Mucosa of stomach (tissue), 1 donor: Measurements from ENCODE around the gene ADCYAP1R1.

ENCODE experiments used
- H3K27me3 ChIP-seq: one replicate; pipeline ENCODE4 v1.7.0; 2013; ENCODE audit warnings: mild to moderate bottlenecking, low read length; ENCODE audit not compliant: control insufficient read depth, insufficient read depth
- H3K36me3 ChIP-seq: one replicate; pipeline ENCODE4 v1.7.0; 2013; ENCODE audit warnings: low read length; ENCODE audit not compliant: control insufficient read depth, insufficient read depth
- H3K4me1 ChIP-seq: one replicate; pipeline ENCODE4 v1.7.0; 2013; ENCODE audit warnings: mild to moderate bottlenecking, low read length; ENCODE audit not compliant: control insufficient read depth, insufficient read depth
- H3K4me3 ChIP-seq: one replicate; pipeline ENCODE4 v1.7.0; 2013; ENCODE audit warnings: low read length
- H3K9ac ChIP-seq: one replicate; pipeline ENCODE4 v1.7.0; 2013; ENCODE audit warnings: mild to moderate bottlenecking, low read length, moderate library complexity
- H3K9me3 ChIP-seq: one replicate; pipeline ENCODE4 v1.7.0; 2013; ENCODE audit warnings: mild to moderate bottlenecking, low read length, moderate library complexity; ENCODE audit not compliant: control insufficient read depth
- donor health status: Pancreatic carcinoma.

The ADCYAP1R1 gene

GRCh38 chr7:31061185-31061584, 9.1 kb downstream of the ADCYAP1R1 start:
- no peaks in the 10 kb centered on the region for H3K36me3 ChIP-seq
- H3K4me3 ChIP-seq = no peak overlapping the region
- no peaks in the 10 kb centered on the region for H3K4me1 ChIP-seq
- H3K27me3 ChIP-seq = peaks cover 6% of the 10 kb centered on the region
- no peak overlapping the region for H3K9ac ChIP-seq
- no peaks in the 10 kb centered on the region for H3K9me3 ChIP-seq

- Histone ChIP-seq H3K9me3 (no peaks in the 10 kb centered on the region), H3K4me3 (no peak overlapping the region), H3K9ac (no peak overlapping the region), H3K36me3 (no peaks in the 10 kb centered on the region), H3K27me3 (peaks cover 3% of the 10 kb centered on the region), H3K4me1 (no peaks in the 10 kb centered on the region)
Observed at GRCh38 chr7:31062746-31063435, 10.8 kb downstream of the ADCYAP1R1 start.

- Histone ChIP-seq H3K36me3 (no peaks in the 10 kb centered on the region), H3K27me3 (no peaks in the 10 kb centered on the region), H3K4me3 (no peak overlapping the region), H3K9me3 (no peaks in the 10 kb centered on the region), H3K4me1 (no peaks in the 10 kb centered on the region), H3K9ac (no peak overlapping the region)
Observed at GRCh38 chr7:31065021-31065593, 13.0 kb downstream of the ADCYAP1R1 start.

GRCh38 chr7:31065840-31066239, 13.7 kb downstream of the ADCYAP1R1 start:
- no peaks in the 10 kb centered on the region for H3K27me3 ChIP-seq
- no peak overlapping the region for H3K4me3 ChIP-seq
- no peaks in the 10 kb centered on the region for H3K36me3 ChIP-seq
- H3K9me3 ChIP-seq = no peaks in the 10 kb centered on the region
- no peaks in the 10 kb centered on the region for H3K4me1 ChIP-seq
- no peak overlapping the region for H3K9ac ChIP-seq

- H3K9me3 ChIP-seq = no peaks in the 10 kb centered on the region
- no peaks in the 10 kb centered on the region for H3K36me3 ChIP-seq
- no peak overlapping the region for H3K4me3 ChIP-seq
- H3K4me1 ChIP-seq = no peaks in the 10 kb centered on the region
- H3K9ac ChIP-seq = no peak overlapping the region
- H3K27me3 ChIP-seq = no peaks in the 10 kb centered on the region
Observed at GRCh38 chr7:31066516-31067130, 14.5 kb downstream of the ADCYAP1R1 start.

GRCh38 chr7:31067491-31067890, 15.4 kb downstream of the ADCYAP1R1 start:
- no peaks in the 10 kb centered on the region for H3K4me1 ChIP-seq
- H3K9me3 ChIP-seq = no peaks in the 10 kb centered on the region
- H3K36me3 ChIP-seq = no peaks in the 10 kb centered on the region
- no peaks in the 10 kb centered on the region for H3K27me3 ChIP-seq
- no peak overlapping the region for H3K4me3 ChIP-seq
- H3K9ac ChIP-seq = no peak overlapping the region

- Histone ChIP-seq H3K36me3 (no peaks in the 10 kb centered on the region), H3K4me3 (no peak overlapping the region), H3K4me1 (no peaks in the 10 kb centered on the region), H3K9me3 (no peaks in the 10 kb centered on the region), H3K9ac (no peak overlapping the region), H3K27me3 (no peaks in the 10 kb centered on the region)
Observed at GRCh38 chr7:31068006-31068675, 16.0 kb downstream of the ADCYAP1R1 start.

GRCh38 chr7:31069860-31070555, 17.9 kb downstream of the ADCYAP1R1 start:
- H3K36me3 ChIP-seq = no peaks in the 10 kb centered on the region
- H3K27me3 ChIP-seq = no peaks in the 10 kb centered on the region
- H3K9ac ChIP-seq = no peak overlapping the region
- H3K9me3 ChIP-seq = no peaks in the 10 kb centered on the region
- no peak overlapping the region for H3K4me3 ChIP-seq
- H3K4me1 ChIP-seq = no peaks in the 10 kb centered on the region

GRCh38 chr7:31070991-31071644, 19.0 kb downstream of the ADCYAP1R1 start:
- H3K36me3 ChIP-seq = no peaks in the 10 kb centered on the region
- H3K4me3 ChIP-seq = no peak overlapping the region
- no peaks in the 10 kb centered on the region for H3K9me3 ChIP-seq
- no peaks in the 10 kb centered on the region for H3K27me3 ChIP-seq
- no peaks in the 10 kb centered on the region for H3K4me1 ChIP-seq
- H3K9ac ChIP-seq = no peak overlapping the region

- no peaks in the 10 kb centered on the region for H3K4me1 ChIP-seq
- no peak overlapping the region for H3K4me3 ChIP-seq
- no peaks in the 10 kb centered on the region for H3K9me3 ChIP-seq
- no peaks in the 10 kb centered on the region for H3K27me3 ChIP-seq
- no peak overlapping the region for H3K9ac ChIP-seq
- no peaks in the 10 kb centered on the region for H3K36me3 ChIP-seq
Observed at GRCh38 chr7:31071645-31072029, 19.5 kb downstream of the ADCYAP1R1 start.

- Histone ChIP-seq H3K4me3 (no peak overlapping the region), H3K4me1 (no peaks in the 10 kb centered on the region), H3K27me3 (no peaks in the 10 kb centered on the region), H3K36me3 (no peaks in the 10 kb centered on the region), H3K9ac (no peak overlapping the region), H3K9me3 (no peaks in the 10 kb centered on the region)
Observed at GRCh38 chr7:31073326-31074119, 21.4 kb downstream of the ADCYAP1R1 start.
